Calu3 (cell line): Measurements from ENCODE around the gene KCNF1. TPM values are rescaled to one million over a fixed set of nuclear protein-coding genes. Genes with fewer than 3 reads are reported as not detected.

Source experiments
- BruUV-seq: library from RNA; stranded (reverse); fragments of 400-500 nt; replicated peaks from 2 replicates; lab custom pipeline; 2021; lab: Mats Ljungman, UMichigan
- CTCF ChIA-PET: fragments of 300-600 bp; sonication (Branson Sonifier 250); formaldehyde crosslinking; loops from one replicate; lab custom pipeline; 2022; ENCODE audit warnings: antibody characterized with exemption; lab: Charles Lee
- DNase-seq: peaks from one replicate; pipeline ENCODE4 v3.0.0; 2022
- H3K27ac Mint-ChIP-seq: one replicate; pipeline ENCODE4 v1.8.0; 2022; ENCODE audit warnings: mixed read lengths; ENCODE audit not compliant: unreplicated experiment
- H3K27me3 Mint-ChIP-seq: one replicate; pipeline ENCODE4 v1.8.0; 2022; ENCODE audit warnings: mixed read lengths; ENCODE audit not compliant: unreplicated experiment
- H3K36me3 Mint-ChIP-seq: one replicate; pipeline ENCODE4 v1.8.0; 2022; ENCODE audit warnings: mild to moderate bottlenecking, moderate library complexity, mixed read lengths; ENCODE audit not compliant: insufficient read depth, unreplicated experiment
- H3K4me1 Mint-ChIP-seq: one replicate; pipeline ENCODE4 v1.8.0; 2022; ENCODE audit warnings: mild to moderate bottlenecking, low read depth, mixed read lengths; ENCODE audit not compliant: unreplicated experiment
- H3K4me3 Mint-ChIP-seq: one replicate; pipeline ENCODE4 v1.8.0; 2022; ENCODE audit warnings: mild to moderate bottlenecking, low read depth, moderate library complexity, mixed read lengths; ENCODE audit not compliant: unreplicated experiment
- H3K9me3 Mint-ChIP-seq: one replicate; pipeline ENCODE4 v1.8.0; 2022; ENCODE audit warnings: low read depth, mixed read lengths; ENCODE audit not compliant: unreplicated experiment
- CTCF ChIP-seq: fragments of 200-600 bp; IDR thresholded peaks from one replicate; pipeline ENCODE4 v1.8.0; 2022; ENCODE audit warnings: antibody characterized with exemption; ENCODE audit not compliant: unreplicated experiment
- intact Hi-C: fragments of 100-400 bp; cut with micrococcal nuclease; formaldehyde crosslinking; loops from one replicate; pipeline ENCODE4 v1.10.0; 2022; ENCODE audit not compliant: unreplicated experiment
- total RNA-seq: library from RNA; stranded (reverse); gene quantifications from 2 replicates; pipeline ENCODE4 v1.2.3, GENCODE V29; 2022

The KCNF1 gene
- total RNA-seq, 1 experiment from 2014 or later = not detected

GRCh38 chr2:10923008-10923375, 11.3 kb downstream of the KCNF1 start:
- Mint-ChIP-seq H3K27me3 (peaks cover 96% of the 10 kb centered on the region), H3K4me1 (no peaks in the 10 kb centered on the region), H3K4me3 (no peak overlapping the region), H3K9me3 (no peaks in the 10 kb centered on the region), H3K27ac (no peak overlapping the region), H3K36me3 (peaks cover 6% of the 10 kb centered on the region)
- intact Hi-C loops = no loop called here
- CTCF ChIA-PET = no interaction called here
- no TSS peak for BruUV-seq
- no peak for DNase-seq
- no peak for TF ChIP-seq CTCF

- BruUV-seq = no TSS peak
- Mint-ChIP-seq H3K36me3 (peaks cover 6% of the 10 kb centered on the region), H3K27me3 (peaks cover 96% of the 10 kb centered on the region), H3K4me3 (no peak overlapping the region), H3K9me3 (no peaks in the 10 kb centered on the region), H3K27ac (no peak overlapping the region), H3K4me1 (no peaks in the 10 kb centered on the region)
- intact Hi-C loops = no loop called here
- no peak for TF ChIP-seq CTCF
- CTCF ChIA-PET = no interaction called here
- DNase-seq = no peak
Observed at GRCh38 chr2:10923965-10924364, 12.2 kb downstream of the KCNF1 start.

- intact Hi-C loops = no loop called here
- Mint-ChIP-seq H3K4me3 (no peak overlapping the region), H3K4me1 (no peaks in the 10 kb centered on the region), H3K27me3 (peaks cover 96% of the 10 kb centered on the region), H3K36me3 (peaks cover 6% of the 10 kb centered on the region), H3K9me3 (no peaks in the 10 kb centered on the region), H3K27ac (no peak overlapping the region)
- CTCF ChIA-PET = interaction anchor here (0.6 kb wide), 1 partner anchor 18 kb away, joined by 3 read pairs; no protein-coding TSS in a partner anchor
- no peak for DNase-seq
- no peak for TF ChIP-seq CTCF
- no TSS peak for BruUV-seq
Observed at GRCh38 chr2:10924441-10924840, 12.7 kb downstream of the KCNF1 start.

GRCh38 chr2:10924859-10925258, 13.1 kb downstream of the KCNF1 start:
- BruUV-seq = no TSS peak
- peaks cover 96% of the 10 kb centered on the region for H3K27me3 Mint-ChIP-seq

More at GRCh38 chr2:10924859-10925258, 13.1 kb downstream of the KCNF1 start:
- Mint-ChIP-seq H3K4me3 (no peak overlapping the region), H3K9me3 (no peaks in the 10 kb centered on the region), H3K27ac (no peak overlapping the region), H3K36me3 (peaks cover 4% of the 10 kb centered on the region), H3K4me1 (no peaks in the 10 kb centered on the region)
- DNase-seq = no peak
- CTCF ChIA-PET = interaction anchor here (0.6 kb wide), 1 partner anchor 18 kb away, joined by 3 read pairs; no protein-coding TSS in a partner anchor
- TF ChIP-seq CTCF = no peak
- intact Hi-C loops = no loop called here
